Smooth muscle cell (in vitro differentiated cells): ENCODE measurements around the gene ATM. TPM values are rescaled to one million over a fixed set of nuclear protein-coding genes. Genes with fewer than 3 reads are reported as not detected.
A peak's percentile ranks its signal among the peaks of the same experiment; 100 is the strongest.

Experiments
- DNase-seq: peaks from one replicate; lab custom pipeline; 2025; ENCODE audit not compliant: unreplicated experiment; lab: John Stamatoyannopoulos, UW
- H2AFZ ChIP-seq: fragments of 200-600 bp; sonication (generic); 2 replicates; pipeline ENCODE4 v1.6.0; 2016; ENCODE audit warnings: antibody characterized with exemption, low read depth, mild to moderate bottlenecking
- H3F3A ChIP-seq: fragments of 200-600 bp; sonication (generic); 2 replicates; pipeline ENCODE4 v1.6.0; 2017; ENCODE audit warnings: antibody characterized with exemption, low read depth
- H3K27ac ChIP-seq: fragments of 200-600 bp; sonication (generic); 2 replicates; pipeline ENCODE4 v1.5.1; 2016; ENCODE audit warnings: low read depth, mild to moderate bottlenecking
- H3K27me3 ChIP-seq: fragments of 200-600 bp; sonication (generic); 2 replicates; pipeline ENCODE4 v1.6.1; 2016; ENCODE audit warnings: low read depth, mild to moderate bottlenecking
- H3K36me3 ChIP-seq: fragments of 200-600 bp; sonication (generic); 2 replicates; pipeline ENCODE4 v1.5.1; 2016; ENCODE audit warnings: low read depth
- H3K4me1 ChIP-seq: fragments of 200-600 bp; sonication (generic); 2 replicates; pipeline ENCODE4 v1.5.1; 2016; ENCODE audit warnings: low read depth
- H3K4me2 ChIP-seq: fragments of 200-600 bp; sonication (generic); 2 replicates; pipeline ENCODE4 v1.6.0; 2016; ENCODE audit warnings: mild to moderate bottlenecking
- H3K4me3 ChIP-seq: fragments of 200-600 bp; sonication (generic); 2 replicates; pipeline ENCODE4 v1.5.1; 2016; ENCODE audit warnings: mild to moderate bottlenecking
- H3K79me2 ChIP-seq: fragments of 200-600 bp; sonication (generic); 2 replicates; pipeline ENCODE4 v1.6.0; 2016; ENCODE audit warnings: low read depth, mild to moderate bottlenecking
- H3K9ac ChIP-seq: fragments of 200-600 bp; sonication (generic); 2 replicates; pipeline ENCODE4 v1.6.0; 2016; ENCODE audit warnings: low read depth
- H3K9me3 ChIP-seq: fragments of 200-600 bp; sonication (generic); replicated peaks from 2 replicates; pipeline ENCODE4 v1.5.1; 2016; ENCODE audit warnings: low read depth
- H4K20me1 ChIP-seq: fragments of 200-600 bp; sonication (generic); 2 replicates; pipeline ENCODE4 v1.6.0; 2016; ENCODE audit warnings: low read depth
- WGBS: methylation state at CpG from one replicate; pipeline ENCODE4 v1.1.7; 2016; ENCODE audit warnings: low lambda C conversion rate; 5-methylcytosine and 5-hydroxymethylcytosine counted together
- polyA plus RNA-seq: library from polyadenylated mRNA; unstranded; fragments of >200 nt; fragmentation: Nextera tagmentation; extraction: Ambion mirVana; gene quantifications from 2 replicates; pipeline ENCODE4 v1.2.1, GENCODE V29; 2016
- total RNA-seq: library from RNA; depleted of rRNA; stranded (reverse); fragments of >200 nt; gene quantifications from 2 replicates; pipeline ENCODE4 v1.2.3, GENCODE V29; 2014
- TF ChIP-seq, protein P1 (sequence below): fragments of 200-600 bp; sonication (generic); IDR thresholded peaks from 2 replicates; pipeline ENCODE4 v1.5.1; 2017; ENCODE audit warnings: borderline replicate concordance, mild to moderate bottlenecking, antibody characterized with exemption; ENCODE audit not compliant: insufficient read depth, poor library complexity, severe bottlenecking

The ATM gene
- total and polyA plus RNA-seq, 2 experiments from 2014 or later = 7.6 to 64.6 TPM

GRCh38 chr11:108218912-108219783 lies 3.7 kb upstream of the ATM start:
- Histone ChIP-seq H3K27me3 (no peaks in the 10 kb centered on the region), H4K20me1 (peaks cover 50% of the 10 kb centered on the region), H2AFZ (no peak overlapping the region), H3K36me3 (no peaks in the 10 kb centered on the region), H3K27ac (no peak overlapping the region), H3K79me2 (peaks cover 72% of the 10 kb centered on the region), H3K4me3 (no peak overlapping the region), H3K4me2 (no peak overlapping the region), H3F3A (peaks cover 7% of the 10 kb centered on the region), H3K9me3 (no peaks in the 10 kb centered on the region), H3K4me1 (peaks cover 18% of the 10 kb centered on the region), H3K9ac (no peak overlapping the region)
- DNase-seq = no peak
- 63% methylated on average over 7 of the region's 7 CpGs for WGBS
- TF ChIP-seq, protein P1, sequence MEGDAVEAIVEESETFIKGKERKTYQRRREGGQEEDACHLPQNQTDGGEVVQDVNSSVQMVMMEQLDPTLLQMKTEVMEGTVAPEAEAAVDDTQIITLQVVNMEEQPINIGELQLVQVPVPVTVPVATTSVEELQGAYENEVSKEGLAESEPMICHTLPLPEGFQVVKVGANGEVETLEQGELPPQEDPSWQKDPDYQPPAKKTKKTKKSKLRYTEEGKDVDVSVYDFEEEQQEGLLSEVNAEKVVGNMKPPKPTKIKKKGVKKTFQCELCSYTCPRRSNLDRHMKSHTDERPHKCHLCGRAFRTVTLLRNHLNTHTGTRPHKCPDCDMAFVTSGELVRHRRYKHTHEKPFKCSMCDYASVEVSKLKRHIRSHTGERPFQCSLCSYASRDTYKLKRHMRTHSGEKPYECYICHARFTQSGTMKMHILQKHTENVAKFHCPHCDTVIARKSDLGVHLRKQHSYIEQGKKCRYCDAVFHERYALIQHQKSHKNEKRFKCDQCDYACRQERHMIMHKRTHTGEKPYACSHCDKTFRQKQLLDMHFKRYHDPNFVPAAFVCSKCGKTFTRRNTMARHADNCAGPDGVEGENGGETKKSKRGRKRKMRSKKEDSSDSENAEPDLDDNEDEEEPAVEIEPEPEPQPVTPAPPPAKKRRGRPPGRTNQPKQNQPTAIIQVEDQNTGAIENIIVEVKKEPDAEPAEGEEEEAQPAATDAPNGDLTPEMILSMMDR = no peak

- Histone ChIP-seq H3K27ac (peak overlapping the region; percentile 95), H3K27me3 (no peaks in the 10 kb centered on the region), H2AFZ (no peak overlapping the region), H3K4me1 (peaks cover 23% of the 10 kb centered on the region), H3K4me2 (peak overlapping the region; percentile 92), H3K4me3 (peak overlapping the region; percentile 82), H3K9me3 (no peaks in the 10 kb centered on the region), H3F3A (peaks cover 7% of the 10 kb centered on the region), H3K36me3 (no peaks in the 10 kb centered on the region), H3K79me2 (peaks cover 83% of the 10 kb centered on the region), H3K9ac (peak overlapping the region; percentile 93), H4K20me1 (peaks cover 41% of the 10 kb centered on the region)
- TF ChIP-seq, protein P1 = no peak
- 46% methylated on average over 5 of the region's 5 CpGs for WGBS
- DNase-seq = no peak
Measured at GRCh38 chr11:108220721-108221336, 2.0 kb upstream of the ATM start.

GRCh38 chr11:108221371-108221770 lies 1.5 kb upstream of the ATM start:
- peaks cover 83% of the 10 kb centered on the region for H3K79me2 ChIP-seq
- H3F3A ChIP-seq = peaks cover 7% of the 10 kb centered on the region
- TF ChIP-seq, protein P1 = no peak
- H2AFZ ChIP-seq = peak overlapping the region; percentile 89
- H3K9me3 ChIP-seq = no peaks in the 10 kb centered on the region
- no peak for DNase-seq
- no peaks in the 10 kb centered on the region for H3K27me3 ChIP-seq
- 6% methylated on average over 12 of the region's 12 CpGs for WGBS
- H3K4me2 ChIP-seq = peak overlapping the region; percentile 92
- peak overlapping the region; percentile 82 for H3K4me3 ChIP-seq
- H3K9ac ChIP-seq = peak overlapping the region; percentile 93
- peak overlapping the region; percentile 95 for H3K27ac ChIP-seq
- H3K36me3 ChIP-seq = no peaks in the 10 kb centered on the region
- H3K4me1 ChIP-seq = peaks cover 23% of the 10 kb centered on the region
- H4K20me1 ChIP-seq = peaks cover 36% of the 10 kb centered on the region
